Measurements from ENCODE around the gene TMEM87B.

TMEM87B gene

GRCh38 chr2:112053917-112054846 lies 887 bp upstream of the TMEM87B start:
- peak overlapping the region; percentile 85 for H3K4me2 ChIP-seq (ENCODE audit: low read length)
- H3K9me3 ChIP-seq (ENCODE audit: low read length) = no peaks in the 10 kb centered on the region
- no peak for TF ChIP-seq CTCF (IDR thresholded peaks at IDR 0.05; ENCODE audit: low read length)
- TF ChIP-seq EZH2 (IDR thresholded peaks at IDR 0.05; ENCODE audit: borderline replicate concordance, low read length) = no peak
- H4K20me1 ChIP-seq (ENCODE audit: insufficient read depth, low read length) = no peaks in the 10 kb centered on the region
- peaks cover 19% of the 10 kb centered on the region for H3K4me1 ChIP-seq (ENCODE audit: insufficient read depth, low read length, severe bottlenecking)
- no peaks in the 10 kb centered on the region for H3K9me2 ChIP-seq (ENCODE audit: low read depth, low read length)
- H3K27ac ChIP-seq (ENCODE audit: low read depth, low read length, poor library complexity, severe bottlenecking) = peak overlapping the region; percentile 81
- 0 out of 2 replicates have a peak overlapping the region, but pooled peaks have one; percentile 68 for H2AFZ ChIP-seq (ENCODE audit: low read length)
- peaks cover 14% of the 10 kb centered on the region for H3K79me2 ChIP-seq (ENCODE audit: insufficient read depth, low read length)
- H3K36me3 ChIP-seq (ENCODE audit: insufficient read depth, low read length) = no peaks in the 10 kb centered on the region; the same call in 1 of the 2 replicates
- no peaks in the 10 kb centered on the region for H3K27me3 ChIP-seq (ENCODE audit: insufficient read depth, low read length)
- peak overlapping the region; percentile 77 for H3K4me3 ChIP-seq (ENCODE audit: low read depth, low read length, poor library complexity, severe bottlenecking)
- no peaks in the 10 kb centered on the region for H3F3A ChIP-seq (ENCODE audit: insufficient read depth, low read length)
- H3K9ac ChIP-seq (ENCODE audit: low read length) = peak overlapping the region; percentile 60

GRCh38 chr2:112055730-112056625 lies 909 bp downstream of the TMEM87B start:
- no peak overlapping the region for H2AFZ ChIP-seq (ENCODE audit: low read length)
- no peak for TF ChIP-seq CTCF (IDR thresholded peaks at IDR 0.05; ENCODE audit: low read length)
- TF ChIP-seq EZH2 (IDR thresholded peaks at IDR 0.05; ENCODE audit: borderline replicate concordance, low read length) = no peak
- peak overlapping the region; percentile 79 for H3K9ac ChIP-seq (ENCODE audit: low read length)
- peaks cover 14% of the 10 kb centered on the region for H3K79me2 ChIP-seq (ENCODE audit: insufficient read depth, low read length)
- no peaks in the 10 kb centered on the region for H4K20me1 ChIP-seq (ENCODE audit: insufficient read depth, low read length)
- no peaks in the 10 kb centered on the region for H3K9me2 ChIP-seq (ENCODE audit: low read depth, low read length)
- H3F3A ChIP-seq (ENCODE audit: insufficient read depth, low read length) = no peaks in the 10 kb centered on the region
- H3K4me2 ChIP-seq (ENCODE audit: low read length) = peak overlapping the region; percentile 77
- peaks cover 22% of the 10 kb centered on the region for H3K4me1 ChIP-seq (ENCODE audit: insufficient read depth, low read length, severe bottlenecking)
- H3K4me3 ChIP-seq (ENCODE audit: low read depth, low read length, poor library complexity, severe bottlenecking) = peak overlapping the region; percentile 96
- no peaks in the 10 kb centered on the region for H3K9me3 ChIP-seq (ENCODE audit: low read length)
- no peaks in the 10 kb centered on the region for H3K27me3 ChIP-seq (ENCODE audit: insufficient read depth, low read length)
- H3K36me3 ChIP-seq (ENCODE audit: insufficient read depth, low read length) = peaks cover 12% of the 10 kb centered on the region
- H3K27ac ChIP-seq (ENCODE audit: low read depth, low read length, poor library complexity, severe bottlenecking) = peak overlapping the region; percentile 45

- Histone ChIP-seq H3K27me3 (ENCODE audit: insufficient read depth, low read length) (no peaks in the 10 kb centered on the region), H3K27ac (ENCODE audit: low read depth, low read length, poor library complexity, severe bottlenecking) (no peak overlapping the region), H3K79me2 (ENCODE audit: insufficient read depth, low read length) (peaks cover 14% of the 10 kb centered on the region), H3K36me3 (ENCODE audit: insufficient read depth, low read length) (peaks cover 18% of the 10 kb centered on the region), H3K9me3 (ENCODE audit: low read length) (no peaks in the 10 kb centered on the region), H3K4me1 (ENCODE audit: insufficient read depth, low read length, severe bottlenecking) (peaks cover 22% of the 10 kb centered on the region), H3K9ac (ENCODE audit: low read length) (peak overlapping the region; percentile 79), H2AFZ (ENCODE audit: low read length) (no peak overlapping the region), H3K4me3 (ENCODE audit: low read depth, low read length, poor library complexity, severe bottlenecking) (peak overlapping the region; percentile 96), H4K20me1 (ENCODE audit: insufficient read depth, low read length) (no peaks in the 10 kb centered on the region), H3K4me2 (ENCODE audit: low read length) (peak overlapping the region; percentile 77), H3K9me2 (ENCODE audit: low read depth, low read length) (no peaks in the 10 kb centered on the region), H3F3A (ENCODE audit: insufficient read depth, low read length) (no peaks in the 10 kb centered on the region)
- TF ChIP-seq EZH2 (IDR thresholded peaks at IDR 0.05; ENCODE audit: borderline replicate concordance, low read length) = no peak
- no peak for TF ChIP-seq CTCF (IDR thresholded peaks at IDR 0.05; ENCODE audit: low read length)
Observed at GRCh38 chr2:112056626-112056987, 1.5 kb downstream of the TMEM87B start.
